GM18526 (cell line): Measurements from ENCODE around the gene HIP1.

Experiments used
- POLR2A ChIP-seq: IDR thresholded peaks from 3 replicates; pipeline ENCODE4 v1.6.1; 2011; ENCODE audit not compliant: insufficient read length; ENCODE audit errors: extremely low read depth

HIP1 gene

DNA sequence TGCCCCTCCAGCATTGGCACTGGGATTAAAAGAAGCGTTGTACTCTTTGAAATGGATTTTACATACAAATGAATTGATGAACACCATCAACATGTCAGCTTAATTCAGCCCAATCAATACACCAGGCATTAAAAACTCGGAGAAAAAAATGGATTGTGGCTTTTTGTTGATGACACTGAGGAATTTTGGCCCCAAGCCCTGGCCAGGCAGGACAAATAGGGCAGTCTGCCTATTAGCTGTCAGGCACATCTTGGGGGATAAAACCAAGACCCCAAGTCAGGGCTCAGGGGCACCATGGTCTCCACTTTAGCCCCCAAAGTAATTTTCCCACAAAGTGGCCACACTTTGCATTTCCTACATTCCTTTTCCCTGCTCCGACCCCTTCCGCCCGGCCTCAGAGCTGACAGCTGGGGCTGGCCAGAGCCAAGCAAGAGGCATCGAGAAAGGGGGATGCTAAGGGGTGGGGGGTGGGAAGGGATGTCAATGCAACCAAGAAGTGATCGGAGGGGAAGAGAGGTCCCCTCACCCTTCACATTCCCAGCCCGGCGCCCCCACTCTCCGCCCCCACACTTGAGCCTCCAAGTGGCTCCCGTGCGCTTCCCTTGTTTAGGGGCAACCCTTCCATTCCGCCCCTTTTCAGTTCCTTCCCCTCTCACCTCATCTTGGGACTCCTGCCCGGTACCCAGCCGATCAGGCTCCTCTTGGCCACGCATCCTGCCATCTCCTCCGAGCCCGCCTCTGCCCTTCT is 711 bp downstream of the HIP1 start:
- no peak for TF ChIP-seq POLR2A

DNA sequence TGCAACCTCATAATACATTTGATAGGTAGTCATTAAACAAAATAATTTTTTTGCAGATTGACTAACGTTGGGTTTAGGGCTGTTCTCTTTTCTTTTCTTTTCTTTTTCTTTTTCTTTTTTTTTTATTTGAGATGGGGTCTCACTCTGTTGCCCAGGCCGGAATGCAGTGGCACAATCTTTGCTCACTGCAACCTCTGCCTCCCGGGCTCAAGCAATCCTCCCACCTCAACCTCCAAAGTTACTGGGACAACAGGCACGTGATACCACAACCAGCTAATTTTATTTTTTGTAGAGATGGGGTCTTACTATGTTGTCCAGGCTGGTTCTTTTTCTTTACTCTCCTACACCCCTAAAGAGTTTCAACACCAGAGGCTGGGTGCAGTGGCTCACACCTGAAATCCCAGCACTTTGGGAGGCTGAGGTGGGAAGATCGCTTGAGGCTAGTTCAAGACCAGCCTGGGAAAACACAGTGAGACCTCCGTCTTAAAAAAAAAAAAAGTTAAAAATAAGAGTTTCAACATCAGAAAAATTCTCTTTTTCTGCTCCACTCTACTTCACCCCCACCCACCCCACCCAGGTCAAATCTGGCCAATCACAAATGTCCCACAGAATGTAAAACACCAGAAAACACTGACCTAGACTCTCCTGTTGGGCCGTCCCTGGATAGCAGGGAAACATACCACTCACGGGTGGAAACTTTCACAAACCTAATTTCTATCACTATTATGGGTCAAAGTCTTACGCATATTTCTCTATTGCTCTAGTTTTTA is 3.0 kb downstream of the HIP1 start:
- no peak for TF ChIP-seq POLR2A

GRCh38 chr7:75734586-75735458 is 3.9 kb downstream of the HIP1 start:
- TF ChIP-seq POLR2A, result no peak

GRCh38 chr7:75732764-75733630 is 5.7 kb downstream of the HIP1 start:
- no peak for TF ChIP-seq POLR2A

DNA sequence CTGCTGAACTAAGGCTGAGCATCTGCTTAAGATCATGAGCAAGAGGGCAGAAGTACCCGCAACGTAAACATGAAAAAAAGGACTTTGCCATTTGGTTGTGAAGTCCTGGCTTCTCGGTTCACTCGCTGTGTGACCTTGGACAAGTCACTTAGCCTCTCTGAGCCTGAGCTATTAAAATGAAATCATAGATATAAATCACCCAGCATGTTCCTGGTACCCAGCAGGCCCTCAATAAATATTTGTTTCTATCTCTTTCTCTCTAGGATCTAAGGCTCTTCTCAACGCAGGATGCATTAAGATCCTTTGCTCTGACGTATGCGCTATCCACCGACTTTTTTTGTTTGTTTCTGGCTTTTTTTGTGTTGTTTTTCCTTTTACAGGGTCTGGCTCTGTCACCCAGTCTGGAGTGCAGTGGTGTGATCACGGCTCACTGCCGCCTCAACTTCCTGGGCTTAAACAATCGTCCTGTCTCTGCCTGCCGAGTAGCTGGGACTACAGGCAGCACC is 6.7 kb downstream of the HIP1 start:
- no peak for TF ChIP-seq POLR2A

GRCh38 chr7:75729851-75730274 is 8.9 kb downstream of the HIP1 start:
- no peak for TF ChIP-seq POLR2A

- no peak for TF ChIP-seq POLR2A
Measured at GRCh38 chr7:75727881-75728593, 10.7 kb downstream of the HIP1 start.

DNA sequence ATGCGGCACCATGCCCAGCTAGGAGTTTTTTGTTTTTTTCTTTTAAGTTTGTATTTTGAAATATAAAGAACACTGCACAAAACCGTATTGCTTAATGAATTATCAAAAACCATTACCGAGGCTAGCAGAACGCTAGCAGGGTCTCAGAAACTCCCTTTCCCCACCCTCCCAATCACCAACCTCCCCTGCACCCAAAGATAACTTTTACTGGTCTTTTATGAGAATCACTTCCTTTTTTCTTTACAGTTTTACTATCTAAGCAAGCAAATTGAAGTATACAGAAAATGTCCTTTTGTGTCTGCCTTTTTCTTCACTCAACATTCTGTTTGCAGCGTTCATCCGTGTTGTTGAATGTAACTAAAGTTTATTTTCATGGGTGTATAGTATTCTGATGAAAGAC is 13.4 kb downstream of the HIP1 start:
- TF ChIP-seq POLR2A, result no peak

- no peak for TF ChIP-seq POLR2A
Measured at GRCh38 chr7:75723444-75723843, 15.3 kb downstream of the HIP1 start.

DNA sequence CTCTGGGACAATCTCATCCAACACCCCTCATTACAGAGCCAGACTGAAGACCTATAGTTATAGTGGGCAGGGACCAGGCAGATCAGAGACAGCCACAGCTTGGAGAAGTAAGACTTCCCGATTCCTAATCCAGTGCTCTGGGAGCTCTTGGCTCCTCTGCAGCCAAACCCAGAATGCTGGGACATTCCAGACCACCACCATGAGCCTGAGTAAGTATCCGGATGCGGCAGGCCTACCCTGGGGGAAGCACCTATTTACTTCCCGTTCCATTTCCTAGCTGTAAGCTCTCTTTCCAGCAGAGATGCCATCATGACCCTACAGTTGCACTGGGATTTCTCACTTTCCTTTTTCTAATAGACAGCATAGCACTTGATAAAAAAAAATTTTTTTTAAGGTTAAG is 16.4 kb downstream of the HIP1 start:
- TF ChIP-seq POLR2A, result no peak

- no peak for TF ChIP-seq POLR2A
Measured at GRCh38 chr7:75721426-75721825, 17.3 kb downstream of the HIP1 start.

DNA sequence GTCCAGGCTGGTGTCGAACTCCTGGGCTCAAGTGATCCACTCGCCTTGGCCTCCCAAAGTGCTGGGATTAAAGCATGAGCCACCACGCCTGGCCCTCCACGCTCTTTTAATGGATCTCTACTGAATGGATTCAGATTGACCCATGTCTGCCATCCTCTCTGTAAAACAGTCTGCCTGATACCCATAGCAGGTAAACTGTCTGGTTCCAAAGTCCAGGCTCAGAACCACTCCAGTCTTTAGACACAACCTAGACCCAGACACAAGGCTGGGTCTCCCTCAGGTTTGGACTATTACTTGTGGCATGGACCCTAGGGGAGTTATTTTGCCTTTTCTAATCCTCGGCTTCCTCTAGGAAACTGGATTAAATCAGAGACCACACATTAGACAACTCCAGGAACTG is 19.1 kb downstream of the HIP1 start:
- TF ChIP-seq POLR2A, result no peak

- TF ChIP-seq POLR2A, result no peak
Measured at GRCh38 chr7:75718390-75719031, 20.2 kb downstream of the HIP1 start.

- TF ChIP-seq POLR2A, result no peak
Measured at GRCh38 chr7:75716992-75717626, 21.6 kb downstream of the HIP1 start.
